GM18909 (cell line): ENCODE data around the gene PHLDB3.

Source experiments
- ATAC-seq: cut with Tn5 transposase; IDR thresholded peaks from one replicate; pipeline ENCODE4 v1.9.1; 2021; ENCODE audit warnings: mild to moderate bottlenecking; ENCODE audit not compliant: unreplicated experiment, poor library complexity

Gene PHLDB3

DNA sequence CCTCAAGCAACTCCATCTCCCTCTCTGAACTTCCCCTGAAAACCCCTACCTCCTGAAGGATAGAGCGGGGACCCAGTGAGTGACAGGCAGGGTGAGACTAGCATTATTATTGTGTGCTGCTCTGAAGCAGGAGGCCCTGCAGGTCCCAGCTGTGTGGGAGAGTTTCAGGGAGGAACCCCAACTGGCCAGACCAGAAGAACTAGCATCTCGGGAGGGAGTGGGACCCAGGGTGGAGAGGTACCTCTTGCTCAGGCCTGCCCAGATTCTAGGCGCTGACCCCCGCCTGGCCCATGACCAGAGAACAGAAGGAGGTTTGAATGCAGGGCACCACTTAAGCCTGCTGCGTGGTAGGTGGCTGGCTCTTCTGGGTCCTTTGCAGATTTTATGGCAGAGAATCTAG lies 33.5 kb downstream of the PHLDB3 start:
- ATAC-seq: no peak

DNA sequence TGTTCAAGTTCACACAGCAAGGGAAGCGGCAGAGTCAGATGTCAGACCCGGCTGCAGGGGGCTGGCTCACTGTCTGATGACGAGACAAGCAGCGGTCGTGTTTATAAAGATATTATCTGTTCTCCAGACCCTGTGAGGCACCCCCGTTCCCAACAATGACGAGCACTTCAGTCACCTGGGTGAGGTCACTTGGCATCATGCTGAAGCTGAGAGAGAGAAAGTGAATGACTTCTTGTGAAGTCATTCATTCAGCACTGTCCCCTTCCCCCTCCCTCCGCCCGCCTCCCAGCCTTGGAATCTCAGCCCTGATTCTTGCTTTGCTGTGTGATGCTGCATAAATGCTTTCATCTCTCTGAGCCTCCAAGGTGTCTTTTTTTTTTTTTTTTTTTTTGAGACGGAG lies 34.3 kb downstream of the PHLDB3 start:
- no peak for ATAC-seq

DNA sequence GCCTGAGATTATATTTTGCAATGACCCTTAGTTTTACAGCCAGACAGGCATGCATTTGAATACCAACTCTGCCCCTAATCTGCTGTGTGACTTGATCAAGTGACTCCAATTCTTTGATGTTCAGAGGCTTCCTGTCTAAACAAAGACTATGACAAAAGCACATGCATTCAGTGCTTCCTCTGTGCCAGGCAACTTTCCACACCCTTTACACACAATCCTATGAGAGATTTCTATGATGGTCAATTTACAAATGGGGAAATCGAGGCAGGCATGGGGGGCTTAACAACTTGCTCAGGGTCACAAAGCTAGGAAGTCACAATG lies 35.4 kb downstream of the PHLDB3 start:
- ATAC-seq: no peak

- ATAC-seq: no peak
Observed at GRCh38 chr19:43468354-43469159, 36.0 kb downstream of the PHLDB3 start.

- ATAC-seq: no peak
Observed at GRCh38 chr19:43467730-43468129, 36.8 kb downstream of the PHLDB3 start.

DNA sequence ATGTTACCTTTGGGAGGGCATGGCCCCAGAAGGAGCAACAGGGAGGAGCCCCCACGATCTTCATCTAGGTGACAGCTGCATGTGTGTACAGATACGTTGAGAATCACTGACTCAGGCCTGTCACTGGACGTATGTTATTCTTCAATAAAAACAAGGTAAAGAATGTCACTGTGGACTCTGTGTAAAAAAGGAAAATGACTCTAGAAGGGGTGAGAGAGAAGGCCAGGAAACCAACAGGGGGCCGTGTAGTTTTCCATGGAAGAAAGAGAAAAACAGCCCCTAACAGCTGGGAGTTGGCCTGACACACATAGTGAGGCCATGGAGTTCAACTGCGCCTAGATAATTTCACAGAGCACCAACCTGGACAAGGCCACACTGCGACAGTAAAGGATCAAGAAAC lies 37.3 kb downstream of the PHLDB3 start:
- no peak for ATAC-seq

GRCh38 chr19:43466793-43467192 lies 37.8 kb downstream of the PHLDB3 start:
- ATAC-seq: no peak

DNA sequence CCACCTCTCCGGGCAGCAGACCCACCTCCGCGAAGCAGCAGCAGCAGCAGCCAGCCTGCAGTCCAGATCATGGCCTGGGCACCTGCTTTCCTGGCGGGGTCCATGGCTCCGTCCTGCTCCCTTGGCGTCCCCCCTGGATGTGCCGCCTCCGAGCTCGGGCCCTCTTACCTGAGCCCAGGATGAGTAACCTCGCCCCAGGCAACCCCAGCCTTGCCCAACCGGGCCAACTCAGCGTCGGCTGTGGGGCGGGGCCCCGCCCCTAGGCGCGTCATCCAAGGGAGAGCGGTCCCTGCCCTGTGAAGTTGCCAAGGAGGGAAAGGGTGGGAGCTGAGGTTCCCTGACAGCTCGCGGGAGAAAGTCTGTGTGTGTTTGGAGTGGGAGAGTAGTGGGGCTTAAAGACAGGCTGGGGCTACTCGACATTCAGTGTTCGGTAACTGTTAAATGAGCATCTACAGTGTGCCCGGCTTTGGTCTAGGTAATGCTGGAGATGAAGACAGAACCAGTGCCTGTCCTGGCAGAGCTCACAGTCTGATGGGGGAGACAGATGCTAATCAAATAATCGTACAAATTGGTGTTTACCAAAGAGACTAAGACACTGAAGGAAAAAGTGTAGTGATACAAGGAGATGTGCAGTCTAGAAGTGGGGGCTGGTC lies 39.0 kb downstream of the PHLDB3 start, which contains the start of gene LYPD3:
Gene LYPD3, minus strand, starts transcription at position 141 of the 653 bp plus-strand sequence. Its CDS starts 37 bp downstream, at position 104.
- no peak for ATAC-seq

GRCh38 chr19:43464134-43464775 lies 40.3 kb downstream of the PHLDB3 start:
- peak; percentile 31 for ATAC-seq

- peak; percentile 89 for ATAC-seq
Observed at GRCh38 chr19:43463381-43464133, 41.0 kb downstream of the PHLDB3 start.

DNA sequence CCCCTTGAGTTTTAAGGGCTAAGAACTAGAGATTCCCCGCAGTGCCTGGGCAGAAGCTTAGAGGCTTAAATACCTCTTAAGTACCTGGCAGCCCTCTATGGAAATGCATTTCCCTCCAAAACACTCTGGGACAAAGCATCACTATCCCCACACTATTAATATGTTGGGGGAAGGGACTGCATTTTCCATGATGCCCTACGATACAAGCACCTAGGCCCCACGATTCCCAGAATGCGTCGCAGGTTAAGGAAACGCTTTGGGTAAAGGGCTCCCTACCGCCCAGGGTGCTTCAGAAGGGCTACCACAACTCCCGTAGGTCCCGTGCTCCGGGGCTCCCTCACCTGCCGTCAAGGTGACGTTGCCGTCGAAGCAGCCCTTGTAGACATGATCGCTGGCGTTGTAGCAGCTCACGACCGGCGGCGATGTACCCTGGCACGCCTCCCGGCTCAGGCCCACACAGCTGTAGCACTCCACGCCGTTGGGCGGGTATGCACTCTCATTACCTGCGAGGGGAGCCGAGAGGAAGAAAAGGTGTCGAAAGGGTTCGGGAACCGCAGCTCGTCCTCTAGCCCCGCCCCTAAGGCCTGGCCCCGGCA lies 41.7 kb downstream of the PHLDB3 start:
- no peak for ATAC-seq

GRCh38 chr19:43462383-43462782 lies 42.2 kb downstream of the PHLDB3 start:
- no peak for ATAC-seq

GRCh38 chr19:43461303-43461702 lies 43.2 kb downstream of the PHLDB3 start:
- no peak for ATAC-seq

DNA sequence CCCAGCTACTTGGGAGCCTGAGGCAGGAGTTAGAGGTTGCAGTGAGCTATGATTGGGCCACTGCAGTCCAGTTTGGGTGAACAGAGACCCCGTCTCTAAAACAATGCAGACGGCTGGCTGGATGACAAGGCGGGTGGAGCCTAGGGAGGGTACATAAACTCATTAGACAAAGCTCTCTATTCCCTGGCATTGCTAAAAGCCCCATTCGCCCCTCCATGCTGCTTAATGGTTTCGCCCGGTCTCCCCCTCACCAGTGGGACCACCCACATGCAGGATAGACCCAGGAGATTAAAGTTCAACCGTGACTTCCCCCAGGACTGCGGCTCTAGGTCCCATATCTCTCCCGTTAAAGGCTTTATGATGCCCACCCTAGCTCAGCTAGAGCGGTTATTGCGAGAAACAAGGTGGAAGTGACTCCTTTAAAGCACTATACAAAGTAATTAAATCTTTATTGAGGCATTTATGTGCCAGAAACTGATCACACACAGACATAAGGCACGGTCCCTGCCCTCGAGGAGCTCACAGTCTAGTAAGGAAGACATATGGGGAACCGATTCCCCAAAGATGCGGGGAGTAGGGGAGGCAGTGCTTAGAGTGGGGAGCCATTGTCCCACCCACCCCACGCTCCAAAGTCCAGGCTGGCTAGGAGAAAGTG lies 44.1 kb downstream of the PHLDB3 start:
- ATAC-seq: no peak

GRCh38 chr19:43457809-43458208 lies 46.7 kb downstream of the PHLDB3 start:
- ATAC-seq: no peak

GRCh38 chr19:43455321-43456113 lies 49.0 kb downstream of the PHLDB3 start:
- no peak for ATAC-seq

DNA sequence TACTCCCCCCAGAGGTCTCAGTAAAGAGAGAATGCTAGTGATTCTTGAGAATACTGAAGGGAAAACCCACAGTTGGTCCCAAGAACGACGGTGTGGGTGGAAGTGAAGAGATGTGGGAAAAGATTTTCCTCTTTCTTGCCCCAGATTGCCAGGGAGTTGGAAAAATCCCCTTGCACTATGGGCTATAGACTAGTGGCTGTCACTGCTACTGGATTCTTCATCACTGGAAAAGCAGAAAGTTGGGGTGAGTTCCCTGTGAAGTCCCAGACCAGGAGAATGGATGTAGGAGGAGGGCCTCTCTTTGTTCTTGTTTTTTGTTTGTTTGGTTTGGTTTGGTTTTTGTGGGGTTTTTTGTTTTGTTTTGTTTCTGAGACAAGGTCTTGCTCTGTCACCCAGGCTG lies 50.5 kb downstream of the PHLDB3 start:
- no peak for ATAC-seq

- no peak for ATAC-seq
Observed at GRCh38 chr19:43452582-43452981, 52.0 kb downstream of the PHLDB3 start.

- no peak for ATAC-seq
Observed at GRCh38 chr19:43450545-43450997, 54.0 kb downstream of the PHLDB3 start.
